GM06990 (cell line): ENCODE measurements around the gene MN1.

ENCODE experiments used
- DNase-seq: peaks from one replicate; pipeline ENCODE4 v3.0.0-alpha.2; 2011; ENCODE audit not compliant: insufficient read length; ENCODE audit errors: extremely low read depth
- H3K27me3 ChIP-seq: replicated peaks from 2 replicates; pipeline ENCODE4 v1.6.0; 2011; ENCODE audit warnings: low read length; ENCODE audit not compliant: control insufficient read depth, insufficient read depth
- H3K36me3 ChIP-seq: 2 replicates; pipeline ENCODE4 v1.5.1; 2011; ENCODE audit warnings: low read length; ENCODE audit not compliant: control insufficient read depth, insufficient read depth
- H3K4me3 ChIP-seq: replicated peaks from 2 replicates; pipeline ENCODE4 v1.5.1; 2011; ENCODE audit warnings: low read depth, mild to moderate bottlenecking, control low read depth, low read length
- TF ChIP-seq, protein P1 (sequence below): IDR thresholded peaks from 2 replicates; pipeline ENCODE4 v1.5.1; 2011; ENCODE audit warnings: low read length, control low read depth, mild to moderate bottlenecking, inconsistent platforms; ENCODE audit not compliant: insufficient read depth, poor library complexity, severe bottlenecking

MN1 gene

DNA sequence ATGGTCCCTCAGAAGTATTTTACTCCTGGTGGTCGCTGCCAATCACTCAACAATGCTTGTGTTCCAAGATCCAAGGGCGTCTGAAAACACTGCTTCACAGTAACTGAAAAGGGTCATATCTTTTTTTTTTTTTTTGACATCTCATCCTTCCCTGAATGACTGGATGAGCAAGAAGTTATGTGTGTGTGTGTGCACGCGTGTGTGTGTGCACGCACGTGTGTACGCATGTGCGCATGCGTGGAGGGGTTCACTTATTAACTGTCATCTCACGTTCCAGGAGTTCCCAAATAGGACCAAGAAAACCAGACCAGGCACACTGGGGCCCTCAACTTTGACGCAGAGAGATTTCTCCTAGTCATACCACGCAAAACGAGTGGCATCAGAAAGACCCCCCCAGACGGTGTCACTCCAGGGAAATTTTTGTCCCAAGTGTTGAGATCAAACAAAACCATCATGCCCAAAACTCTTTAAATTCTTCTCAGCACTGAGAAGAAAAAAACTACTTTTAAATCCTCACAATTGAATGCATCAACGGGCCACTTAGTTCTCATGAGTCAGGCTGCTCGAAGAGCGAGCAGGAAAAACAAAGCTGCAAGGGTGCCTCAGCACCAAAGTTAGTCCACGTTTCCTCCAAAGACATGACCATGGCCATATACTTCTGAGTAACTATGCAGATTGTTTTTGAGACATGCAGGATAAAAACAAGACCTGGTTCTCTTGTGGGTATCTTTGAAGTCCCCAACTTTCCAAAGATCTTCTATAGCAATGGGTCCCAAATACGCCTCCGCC is 12.9 kb downstream of the MN1 start:
- DNase-seq, result no peak
- no peaks in the 10 kb centered on the region for H3K27me3 ChIP-seq
- TF ChIP-seq, protein P1, sequence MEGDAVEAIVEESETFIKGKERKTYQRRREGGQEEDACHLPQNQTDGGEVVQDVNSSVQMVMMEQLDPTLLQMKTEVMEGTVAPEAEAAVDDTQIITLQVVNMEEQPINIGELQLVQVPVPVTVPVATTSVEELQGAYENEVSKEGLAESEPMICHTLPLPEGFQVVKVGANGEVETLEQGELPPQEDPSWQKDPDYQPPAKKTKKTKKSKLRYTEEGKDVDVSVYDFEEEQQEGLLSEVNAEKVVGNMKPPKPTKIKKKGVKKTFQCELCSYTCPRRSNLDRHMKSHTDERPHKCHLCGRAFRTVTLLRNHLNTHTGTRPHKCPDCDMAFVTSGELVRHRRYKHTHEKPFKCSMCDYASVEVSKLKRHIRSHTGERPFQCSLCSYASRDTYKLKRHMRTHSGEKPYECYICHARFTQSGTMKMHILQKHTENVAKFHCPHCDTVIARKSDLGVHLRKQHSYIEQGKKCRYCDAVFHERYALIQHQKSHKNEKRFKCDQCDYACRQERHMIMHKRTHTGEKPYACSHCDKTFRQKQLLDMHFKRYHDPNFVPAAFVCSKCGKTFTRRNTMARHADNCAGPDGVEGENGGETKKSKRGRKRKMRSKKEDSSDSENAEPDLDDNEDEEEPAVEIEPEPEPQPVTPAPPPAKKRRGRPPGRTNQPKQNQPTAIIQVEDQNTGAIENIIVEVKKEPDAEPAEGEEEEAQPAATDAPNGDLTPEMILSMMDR, result no peak
- H3K36me3 ChIP-seq, result no peaks in the 10 kb centered on the region
- H3K4me3 ChIP-seq, result no peak overlapping the region

DNA sequence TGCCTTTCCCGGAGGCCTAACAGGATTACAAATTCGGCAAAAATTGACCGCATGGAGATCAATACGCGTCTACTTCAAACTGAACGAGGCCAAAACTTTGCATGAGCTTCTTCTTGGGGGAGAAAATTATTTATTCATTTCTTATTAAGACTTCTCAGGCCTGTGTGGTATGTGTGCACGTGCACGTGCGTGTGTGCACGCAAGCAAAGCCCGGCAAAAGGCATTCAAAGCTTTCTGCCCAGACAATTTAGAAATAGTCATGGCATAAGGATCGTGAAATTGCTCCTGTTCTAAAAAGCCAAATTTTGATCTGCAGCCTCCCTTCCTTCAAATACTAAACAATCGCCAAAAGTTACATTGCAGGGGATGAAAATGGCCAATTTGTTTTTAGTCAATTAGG is 14.6 kb downstream of the MN1 start:
- Histone ChIP-seq H3K36me3 (no peaks in the 10 kb centered on the region), H3K27me3 (no peaks in the 10 kb centered on the region), H3K4me3 (no peak overlapping the region)
- no peak for DNase-seq
- TF ChIP-seq, protein P1, result no peak

DNA sequence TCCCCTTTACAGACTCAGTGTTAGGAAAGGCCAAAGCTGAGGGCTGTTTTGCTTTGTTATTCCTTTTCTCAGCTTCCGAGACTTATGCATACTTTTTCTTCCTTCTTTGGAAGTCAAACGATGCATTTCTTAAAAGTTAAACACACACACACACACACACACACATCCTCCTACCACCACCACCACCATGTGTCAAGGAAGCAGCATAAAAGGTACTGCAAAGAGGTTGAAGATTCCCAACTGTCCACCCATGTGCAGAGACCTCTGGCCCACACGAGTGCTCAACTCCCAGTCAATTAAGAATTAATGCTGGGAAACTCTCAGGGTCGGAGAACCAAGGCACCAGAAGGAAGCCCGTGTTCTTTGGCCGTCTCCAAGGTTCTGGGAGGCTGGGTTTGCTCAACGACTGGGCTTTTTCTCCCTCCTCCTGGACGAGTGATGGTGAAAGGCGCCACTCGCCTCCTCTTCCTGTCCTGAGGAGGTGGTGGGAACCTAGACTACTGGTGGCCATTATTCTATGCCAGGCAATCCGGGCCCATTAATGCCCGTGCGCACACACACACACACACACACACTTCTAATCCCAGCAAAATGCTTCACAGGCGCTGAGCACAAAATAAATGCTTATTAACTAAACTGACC is 15.1 kb downstream of the MN1 start:
- no peaks in the 10 kb centered on the region for H3K27me3 ChIP-seq
- H3K36me3 ChIP-seq, result no peaks in the 10 kb centered on the region
- DNase-seq, result no peak
- TF ChIP-seq, protein P1, result no peak
- H3K4me3 ChIP-seq, result no peak overlapping the region

DNA sequence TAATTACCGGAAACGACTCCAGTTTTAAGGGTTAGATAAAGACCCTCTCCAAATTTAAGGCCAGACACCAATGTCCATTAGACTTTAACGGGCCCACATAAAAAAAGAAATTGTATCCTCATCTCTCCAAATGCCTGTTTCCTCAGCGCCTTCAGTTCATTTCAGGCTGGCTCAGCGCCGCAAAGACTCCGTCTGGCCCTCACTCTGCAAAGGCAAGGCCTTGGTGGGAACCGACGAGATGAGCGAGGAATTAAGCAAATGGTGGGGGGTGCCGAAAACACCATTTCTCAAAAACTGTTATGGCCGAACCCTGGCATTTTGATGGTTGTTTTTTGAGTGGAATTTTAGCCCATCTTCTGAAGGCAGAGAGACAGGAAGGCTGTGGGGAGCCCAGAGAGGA is 15.7 kb downstream of the MN1 start:
- no peak overlapping the region for H3K4me3 ChIP-seq
- no peak for DNase-seq
- TF ChIP-seq, protein P1, result no peak
- H3K36me3 ChIP-seq, result no peaks in the 10 kb centered on the region
- no peaks in the 10 kb centered on the region for H3K27me3 ChIP-seq

DNA sequence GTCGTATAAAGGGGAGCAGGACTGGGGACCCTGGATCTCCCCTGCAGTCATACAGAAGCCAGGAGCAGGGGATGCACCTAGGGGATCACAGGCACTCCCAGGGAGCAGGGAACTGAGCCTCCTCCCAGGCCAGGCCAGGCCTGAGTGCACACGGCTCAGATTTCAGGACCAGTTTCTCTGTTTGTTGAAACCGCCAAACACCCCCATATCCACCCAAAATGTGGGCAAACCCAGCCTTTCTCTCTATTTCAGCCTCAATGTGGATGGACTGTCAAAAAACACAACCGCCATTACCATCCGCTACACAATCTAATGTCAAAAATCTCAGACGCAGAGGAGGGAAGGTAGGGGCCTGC is 17.5 kb downstream of the MN1 start:
- TF ChIP-seq, protein P1, result no peak

More for the DNA sequence above, 17.5 kb downstream of the MN1 start:
- Histone ChIP-seq H3K4me3 (no peak overlapping the region), H3K27me3 (no peaks in the 10 kb centered on the region), H3K36me3 (no peaks in the 10 kb centered on the region)
- no peak for DNase-seq
